Measurements from ENCODE around the gene HTD2. TPM values are rescaled to one million over a fixed set of nuclear protein-coding genes. Genes with fewer than 3 reads are reported as not detected.

Gene HTD2
- 7.2 and 11.2 TPM in 2 replicates for total RNA-seq (2011; cell fraction: chromatin; rRNA removed; ENCODE audit: low replicate concordance)
- 3.0 and 3.2 TPM in 2 replicates for total RNA-seq (2011; cell fraction: nucleolus; rRNA removed)
- total RNA-seq (2011; cell fraction: nucleoplasm; rRNA removed): 3.2 and 5.1 TPM in 2 replicates
- total RNA-seq (2014; rRNA removed): 1.8 and 2.7 TPM in 2 replicates
- total RNA-seq (2014; rRNA removed; fragmentation: Illumina TruSeq; extraction: Trizol): 10.5 and 12.7 TPM in 2 replicates
- total RNA-seq (2015; rRNA removed; fragmentation: Illumina TruSeq; extraction: Trizol): 5.8 and 6.9 TPM in 2 replicates
- 8.3 and 9.6 TPM in 2 replicates for total RNA-seq (2021)
- polyA plus RNA-seq (2011; rRNA removed): 9.4 and 11.6 TPM in 2 replicates
- polyA plus RNA-seq (2011; cell fraction: cytosol; rRNA removed): 4.4 and 7.8 TPM in 2 replicates
- 2.4 and 4.5 TPM in 2 replicates for polyA plus RNA-seq (2011; cell fraction: nucleus; rRNA removed)
- 3.4 and 4.9 TPM in 2 replicates for polyA plus RNA-seq (2012)
- polyA plus RNA-seq (2014; fragmentation: Illumina TruSeq; extraction: Trizol): 2.2 and 6.8 TPM in 2 replicates
- 10 to 100 TPM; 13.9 to 22.8 TPM for polyA plus RNA-seq (2014; fragmentation: Nextera tagmentation; extraction: Ambion mirVana)
- 5.8 and 8.0 TPM in 2 replicates for polyA plus RNA-seq (2014; rRNA removed)
- polyA minus RNA-seq (2011; rRNA and poly(A)+ RNA removed): 7.5 and 9.7 TPM in 2 replicates
- polyA minus RNA-seq (2011; cell fraction: cytosol; rRNA and poly(A)+ RNA removed): 2.0 TPM in 1 of 2 replicates, not detected in the other
- 1.5 and 2.2 TPM in 2 replicates for polyA minus RNA-seq (2011; cell fraction: nucleus; rRNA and poly(A)+ RNA removed)
- Bru-seq, nascent RNA: percentile 78 among the genes with signal in this experiment
- percentile 82 among the genes with signal in this experiment for BruChase-seq, experiment 1, labeled RNA remaining after a 2-hour chase
- percentile 75 among the genes with signal in this experiment for BruChase-seq, experiment 2, labeled RNA remaining after a 6-hour chase
- long read RNA-seq, experiment 1, transcript HTD2-201 (5 exons, 1,508 nt): minor isoform, 5 of 15 reads
- long read RNA-seq, experiment 1, transcript HTD2-206 (5 exons, 1,378 nt): major isoform, 10 of 15 reads
- long read RNA-seq, experiment 1, partial matches to known transcripts: 0 of 15 reads
- long read RNA-seq, experiment 1, other reads (novel, unspliced or antisense): 0 of 15 reads
- long read RNA-seq, experiment 2, partial matches to known transcripts: 1 of 6 reads
- long read RNA-seq, experiment 2, other reads (novel, unspliced or antisense): 2 of 6 reads
- long read RNA-seq, experiment 3, partial matches to known transcripts: 0 of 8 reads
- long read RNA-seq, experiment 3, other reads (novel, unspliced or antisense): 1 of 8 reads

GRCh38 chr3:58305882-58306711, at the start of gene HTD2, which contains the start of gene RPP14:
TSS of gene HTD2 (plus strand) at chr3:58306520. CDS start at chr3:58317614, 11,094 bp downstream.
TSS of gene RPP14 (plus strand) at chr3:58306245. CDS start at chr3:58310330, 4,085 bp downstream.
- Histone ChIP-seq H3K9me3 (replicated peaks; ENCODE audit: control insufficient read depth, insufficient read depth, low read depth, low read length) (peaks cover 5% of the 10 kb centered on the region; the same call in 1 of the 2 replicates), H3K27ac (ENCODE audit: extremely low read depth, low read depth, low read length) (peak within 1 kb of the TSS; percentile 96), H3K4me2 (ENCODE audit: insufficient read depth, low read length) (peak within 1 kb of the TSS; percentile 88), H3K79me2 (ENCODE audit: control insufficient read depth, insufficient read depth, low read length) (peaks cover 41% of the 10 kb centered on the region), H3K9ac (ENCODE audit: insufficient read depth in 1 of 2, low read depth in 2 of 2, low read length in 2 of 2) (peak within 1 kb of the TSS; percentile 89 to 96), H4K20me1 (replicated peaks; ENCODE audit: control insufficient read depth, insufficient read depth, low read length) (peaks cover 8% of the 10 kb centered on the region; the same call in 1 of the 2 replicates), H3K4me3 (peak within 1 kb of the TSS; percentile 80), H3K4me1 (replicated peaks in 1 of 2; ENCODE audit: control insufficient read depth in 2 of 2, insufficient read depth in 2 of 2, low read length in 2 of 2) (peaks cover 0 to 7% of the 10 kb centered on the region in 2 experiments; a peak in 3 of 5 replicates), H3K9me1 (ENCODE audit: control insufficient read depth, insufficient read depth, low read length) (no peaks in the 10 kb centered on the region), H3K27me3 (ENCODE audit: control insufficient read depth in 2 of 2, insufficient read depth in 2 of 2, low read length in 2 of 2) (no peaks in the 10 kb centered on the region), H2AFZ (ENCODE audit: low read depth, low read length) (peak within 1 kb of the TSS; percentile 97), H3K36me3 (ENCODE audit: control insufficient read depth, insufficient read depth, low read length) (peaks cover 33% of the 10 kb centered on the region; the same call in 2 of the 3 replicates)
- BruUV-seq (replicated peaks): no TSS peak
- ChIA-PET POLR2A (interaction anchor here (0.6 to 2.4 kb wide), 15 partner anchors 11 to 619 kb away, joined by 3 to 18 read pairs (median 3); partner anchors contain the start of gene KCTD6), CTCF (ENCODE audit: low intra/inter-chr PET ratio) (interaction anchor here (0.6 to 1.5 kb wide), 3 partner anchors 119 to 267 kb away, joined by 3 to 4 read pairs (median 3); no protein-coding TSS in a partner anchor)
- 6% methylated on average over 42 of the region's 71 CpGs for WGBS (ENCODE audit: insufficient coverage, low coverage, missing lambda C conversion rate)
- intact Hi-C loops (cut with micrococcal nuclease): loop anchor here (2.0 to 10.0 kb wide), 3 partner anchors 106 to 329 kb away; no protein-coding TSS in a partner anchor
- DNase-seq (ENCODE audit: extremely low read depth in 1 of 4, low spot score in 3 of 4) (peak; percentile 88 to 96 (median 90)), FAIRE-seq (peak; percentile 94), ATAC-seq (peak; percentile 95)
- in situ Hi-C loops (cut with MboI): loop anchor here (5.0 to 10.0 kb wide), 2 partner anchors 119 to 301 kb away; partner anchors contain the start of gene FLNB
- peak; percentile 98 for TF ChIP-seq NRF1 (conservative IDR thresholded peaks at IDR 0.05 in 1 of 2, IDR thresholded peaks at IDR 0.05 in 1 of 2)
- peak; percentile 40; the same call in 1 of the 2 replicates for TF ChIP-seq MYC (IDR thresholded peaks at IDR 0.05; ENCODE audit: low read depth, low read length)
- TF ChIP-seq MYC (CRISPR knock-in tag; IDR thresholded peaks at IDR 0.05; ENCODE audit: borderline replicate concordance, low read depth): no peak
- no peak for TF ChIP-seq ASH1L (IDR thresholded peaks at IDR 0.05; ENCODE audit: borderline replicate concordance, low read depth, partially characterized antibody)
- TF ChIP-seq HNRNPK (IDR thresholded peaks at IDR 0.05; ENCODE audit: low read depth, low read length, poor library complexity, severe bottlenecking): no peak
- TF ChIP-seq SIN3B (IDR thresholded peaks at IDR 0.05; ENCODE audit: low read depth): peak; percentile 74; the same call in 1 of the 2 replicates
- TF ChIP-seq ZSCAN29 (IDR thresholded peaks at IDR 0.05): peak; percentile 100
- peak; percentile 92 for TF ChIP-seq GMEB1 (CRISPR knock-in tag; IDR thresholded peaks at IDR 0.05)
- TF ChIP-seq BCL6 (CRISPR knock-in tag; IDR thresholded peaks at IDR 0.05): no peak
- peak; percentile 66; the same call in 1 of the 2 replicates for TF ChIP-seq KLF16 (IDR thresholded peaks at IDR 0.05)
- peak; percentile 87 to 92 (median 91) for TF ChIP-seq CTCF (IDR thresholded peaks at IDR 0.05 in 2 of 3, conservative IDR thresholded peaks at IDR 0.05 in 1 of 3; ENCODE audit: insufficient read depth in 2 of 3, low read depth in 1 of 3, low read length in 3 of 3)
- peak in 1 of 2 experiments; percentile 67; a peak in 2 of 4 replicates for TF ChIP-seq CSDE1 (IDR thresholded peaks at IDR 0.05)

Data from K562 (cell line).